K562 (cell line): ENCODE results near the gene MMUT. TPM values are rescaled to one million over a fixed set of nuclear protein-coding genes. Genes with fewer than 3 reads are reported as not detected.
"Not testable (repeated sequence)": the region's sequence is repeated elsewhere in the genome, so short reads cannot be mapped to it uniquely, and the experiment has no call there.

ENCODE experiments used
- ATAC-seq: fragments of 200-7000 bp; cut with Tn5 transposase; 3 replicates; pipeline ENCODE4 v1.9.1; 2020; ENCODE audit warnings: moderate library complexity
- BruUV-seq: library from RNA; stranded (reverse); fragments of 400-500 nt; replicated peaks from 2 replicates; lab custom pipeline; 2021; lab: Mats Ljungman, UMichigan
- CTCF ChIA-PET: fragments of 300-600 bp; formaldehyde crosslinking; extraction: SDS; loops from one replicate; lab custom pipeline; 2021; ENCODE audit warnings: low intra/inter-chr PET ratio; lab: Yijun Ruan, JAX
- POLR2A ChIA-PET: fragments of 300-600, 350-650 bp; sonication (Branson Sonifier 250); formaldehyde crosslinking; extraction: SDS; loops from one replicate; lab custom pipeline; 2021; ENCODE audit warnings: antibody characterized with exemption, inconsistent platforms; lab: Yijun Ruan, JAX
- DNase-seq, 4 experiments: peaks; one replicate each; pipeline versions ENCODE4 v3.0.0 to v3.0.0-alpha.2; 2011 to 2018; ENCODE audit warnings: low spot score in 3 of 4, mixed read lengths in 3 of 4; ENCODE audit errors: extremely low read depth in 1 of 4
- FAIRE-seq: peaks from 2 replicates; lab custom pipeline; 2011; peaks lifted over from hg19 to GRCh38; lab: Jason Lieb, UNC
- H2AFZ ChIP-seq: 2 replicates; pipeline ENCODE4 v1.6.0; 2011; ENCODE audit warnings: low read depth, low read length, control low read depth, inconsistent platforms
- H3K27ac ChIP-seq: fragments of 200-600 bp; 3 replicates; pipeline ENCODE4 v1.8.0; 2011; ENCODE audit warnings: low read depth, mild to moderate bottlenecking, control low read depth, inconsistent platforms, low read length, moderate library complexity, mixed read lengths; ENCODE audit errors: extremely low read depth
- H3K27me3 ChIP-seq, 2 experiments: fragments of 300-600 bp in 1 of 2; 2 replicates in 1 of 2; 3 replicates in 1 of 2; pipeline versions ENCODE4 v1.6.0 to v1.8.0; 2011; ENCODE audit warnings: inconsistent platforms in 2 of 2, low read length in 2 of 2, mild to moderate bottlenecking in 1 of 2, mixed read lengths in 1 of 2, moderate library complexity in 1 of 2; ENCODE audit not compliant: control insufficient read depth in 2 of 2, insufficient read depth in 2 of 2
- H3K36me3 ChIP-seq: fragments of 300-600 bp; 3 replicates; pipeline ENCODE4 v1.8.0; 2011; ENCODE audit warnings: mild to moderate bottlenecking, low read length, inconsistent platforms; ENCODE audit not compliant: control insufficient read depth, insufficient read depth
- H3K4me1 ChIP-seq, 2 experiments: fragments of 200-600 bp in 1 of 2; replicated peaks in 1 of 2; 2 replicates in 1 of 2; 3 replicates in 1 of 2; pipeline versions ENCODE4 v1.5.1 to v1.8.0; 2011; ENCODE audit warnings: inconsistent platforms in 2 of 2, low read length in 2 of 2, mild to moderate bottlenecking in 1 of 2, mixed read lengths in 1 of 2, moderate library complexity in 1 of 2; ENCODE audit not compliant: control insufficient read depth in 2 of 2, insufficient read depth in 2 of 2
- H3K4me2 ChIP-seq: 2 replicates; pipeline ENCODE4 v1.6.1; 2011; ENCODE audit warnings: low read length, control low read depth, inconsistent platforms, mixed read lengths; ENCODE audit not compliant: insufficient read depth
- H3K4me3 ChIP-seq: fragments of 200-600 bp; sonication (generic), shearing (Covaris generic); 2 replicates; pipeline ENCODE4 v1.5.1; 2016; ENCODE audit warnings: control low read depth, inconsistent platforms
- H3K79me2 ChIP-seq: fragments of 200-600 bp; 3 replicates; pipeline ENCODE4 v1.8.0; 2011; ENCODE audit warnings: low read length, inconsistent platforms; ENCODE audit not compliant: control insufficient read depth, insufficient read depth
- H3K9ac ChIP-seq, 2 experiments: 2 replicates each; pipeline versions ENCODE4 v1.6.0 to v1.6.1; 2011; ENCODE audit warnings: low read depth in 2 of 2, low read length in 2 of 2, control low read depth in 1 of 2, inconsistent platforms in 1 of 2, mild to moderate bottlenecking in 1 of 2, mixed read lengths in 1 of 2; ENCODE audit not compliant: insufficient read depth in 1 of 2
- H3K9me1 ChIP-seq: one replicate; pipeline ENCODE4 v1.6.0; 2011; ENCODE audit warnings: inconsistent platforms, mild to moderate bottlenecking, low read length, moderate library complexity; ENCODE audit not compliant: control insufficient read depth, insufficient read depth
- H3K9me3 ChIP-seq: replicated peaks from 2 replicates; pipeline ENCODE4 v1.5.1; 2011; ENCODE audit warnings: low read depth, low read length, inconsistent platforms; ENCODE audit not compliant: control insufficient read depth, insufficient read depth
- H4K20me1 ChIP-seq: replicated peaks from 2 replicates; pipeline ENCODE4 v1.6.1; 2011; ENCODE audit warnings: low read length, inconsistent platforms, mixed read lengths; ENCODE audit not compliant: control insufficient read depth, insufficient read depth
- AFF1 ChIP-seq, 2 experiments: fragments of 450-650 bp; IDR thresholded peaks; 2 replicates each; pipeline ENCODE4 v1.6.1; 2018; ENCODE audit warnings: mild to moderate bottlenecking in 2 of 2, low read depth in 1 of 2; ENCODE audit not compliant: partially characterized antibody in 2 of 2
- POLR2H ChIP-seq: IDR thresholded peaks from 2 replicates; pipeline ENCODE4 v1.6.1; 2016; ENCODE audit warnings: missing genetic modification characterization, low read depth, mild to moderate bottlenecking, control low read depth, missing compliant biosample characterization, moderate library complexity
- WGBS: fragments of 100-300 bp; shearing (Covaris generic); methylation state at CpG from one replicate; pipeline ENCODE4 v1.1.6; 2016; ENCODE audit warnings: low coverage, mixed read lengths; ENCODE audit not compliant: insufficient coverage; ENCODE audit errors: missing lambda C conversion rate; 5-methylcytosine and 5-hydroxymethylcytosine counted together
- in situ Hi-C: fragments of 300-500 bp; cut with MboI; formaldehyde crosslinking; loops from 4 replicates; pipeline ENCODE4 v1.15.0; 2018; ENCODE audit warnings: inconsistent platforms, mixed read lengths
- intact Hi-C: fragments of 100-400 bp; cut with micrococcal nuclease; formaldehyde crosslinking; loops from 2 replicates; pipeline ENCODE4 v1.14.2; 2022
- polyA plus RNA-seq, 8 experiments: library from polyadenylated mRNA; depleted of rRNA in 4 of 8; stranded (reverse) in 5 of 8; unstranded in 3 of 8; fragments of >200 nt; fragmentation: Nextera tagmentation in 2 of 8; fragmentation: Illumina TruSeq in 1 of 8; extraction: Ambion mirVana in 2 of 8; extraction: Trizol in 1 of 8; gene quantifications; 2 replicates each; pipeline versions ENCODE4 v1.2.1 to v1.2.3, GENCODE V29; 2011 to 2014; ENCODE audit warnings: inconsistent platforms in 1 of 8, missing spikeins in 1 of 8
- total RNA-seq, 7 experiments: library from RNA; depleted of rRNA in 6 of 7; stranded (reverse); fragments of >200 nt in 6 of 7; fragmentation: Illumina TruSeq in 2 of 7; extraction: Trizol in 2 of 7; gene quantifications; 2 replicates each; pipeline versions ENCODE4 v1.2.1 to v1.2.3, GENCODE V29; 2011 to 2021; ENCODE audit warnings: low replicate concordance in 1 of 7
- TF ChIP-seq, protein P1 (sequence below): fragments of 450-650 bp; IDR thresholded peaks from 2 replicates; pipeline ENCODE4 v1.6.1; 2018; ENCODE audit warnings: mild to moderate bottlenecking, low read depth; ENCODE audit not compliant: partially characterized antibody

The MMUT gene
- total and polyA plus RNA-seq, 9 of the 15 experiments (the other 6 are each of a cell fraction or from before 2014, with no cell fraction given) = 7.1 to 26.4 (median 16.0) TPM

GRCh38 chr6:49476564-49476963 is 13.5 kb upstream of the MMUT start:
- DNase-seq, H2AFZ ChIP-seq, CTCF ChIA-PET, H3K4me1 ChIP-seq, BruUV-seq, ATAC-seq: not testable (repeated sequence)
- TF ChIP-seq AFF1 (IDR thresholded peaks at IDR 0.05; ENCODE audit: low read depth in 1 of 2, partially characterized antibody in 2 of 2) (peak in 1 of 2 experiments; percentile 91), POLR2H (tag) (0 out of 2 replicates have a peak, but pooled peaks have one; percentile 9)
- TF ChIP-seq, protein P1, sequence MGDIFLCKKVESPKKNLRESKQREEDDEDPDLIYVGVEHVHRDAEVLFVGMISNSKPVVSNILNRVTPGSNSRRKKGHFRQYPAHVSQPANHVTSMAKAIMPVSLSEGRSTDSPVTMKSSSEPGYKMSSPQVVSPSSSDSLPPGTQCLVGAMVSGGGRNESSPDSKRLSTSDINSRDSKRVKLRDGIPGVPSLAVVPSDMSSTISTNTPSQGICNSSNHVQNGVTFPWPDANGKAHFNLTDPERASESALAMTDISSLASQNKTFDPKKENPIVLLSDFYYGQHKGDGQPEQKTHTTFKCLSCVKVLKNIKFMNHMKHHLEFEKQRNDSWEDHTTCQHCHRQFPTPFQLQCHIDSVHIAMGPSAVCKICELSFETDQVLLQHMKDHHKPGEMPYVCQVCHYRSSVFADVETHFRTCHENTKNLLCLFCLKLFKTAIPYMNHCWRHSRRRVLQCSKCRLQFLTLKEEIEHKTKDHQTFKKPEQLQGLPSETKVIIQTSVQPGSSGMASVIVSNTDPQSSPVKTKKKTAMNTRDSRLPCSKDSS = peak; percentile 8
- TF ChIP-seq, all 486 proteins: peak for 3; not testable (repeated sequence) for 483
- H3K4me2 ChIP-seq, H4K20me1 ChIP-seq, POLR2A ChIA-PET, FAIRE-seq, H3K9me1 ChIP-seq, H3K9ac ChIP-seq, H3K27me3 ChIP-seq, H3K4me3 ChIP-seq, H3K9me3 ChIP-seq, intact Hi-C loops, H3K79me2 ChIP-seq, H3K27ac ChIP-seq, in situ Hi-C loops: not testable (repeated sequence)
- 76% methylated on average over 2 of the region's 2 CpGs for WGBS
- peaks cover 22% of the 10 kb centered on the region for H3K36me3 ChIP-seq
